H1 (cell line): Measurements from ENCODE around the gene ANO2. TPM values are rescaled to one million over a fixed set of nuclear protein-coding genes. Genes with fewer than 3 reads are reported as not detected.

Experiments
- CTCF ChIA-PET: fragments of 300-600 bp; sonication (Branson Sonifier 250); formaldehyde crosslinking; loops from one replicate; lab custom pipeline; 2021; ENCODE audit not compliant: partially characterized antibody; lab: Charles Lee
- POLR2A ChIA-PET: fragments of 300-600 bp; sonication (Branson Sonifier 250); formaldehyde crosslinking; loops from one replicate; lab custom pipeline; 2021; ENCODE audit warnings: inconsistent platforms; ENCODE audit not compliant: partially characterized antibody; lab: Charles Lee
- DNase-seq, 2 experiments: peaks; one replicate each; pipeline versions ENCODE4 v3.0.0 to v3.0.0-alpha.2; 2010 to 2022; ENCODE audit warnings: low spot score in 2 of 2, low read depth in 1 of 2, mixed read lengths in 1 of 2
- FAIRE-seq: peaks from 2 replicates; lab custom pipeline; 2011; peaks lifted over from hg19 to GRCh38; lab: Jason Lieb, UNC
- H2AFZ ChIP-seq: 2 replicates; pipeline ENCODE4 v1.8.1; 2012; ENCODE audit warnings: low read length, inconsistent platforms
- H2AK5ac ChIP-seq: 2 replicates; pipeline ENCODE4 v1.6.1; 2013; ENCODE audit warnings: low read depth, low read length
- H2BK120ac ChIP-seq: replicated peaks from 2 replicates; pipeline ENCODE3; 2013; ENCODE audit warnings: low read depth, low read length, inconsistent platforms
- H2BK12ac ChIP-seq: 2 replicates; pipeline ENCODE4 v1.6.1; 2013; ENCODE audit warnings: low read depth, low read length
- H2BK15ac ChIP-seq: 2 replicates; pipeline ENCODE4 v1.6.1; 2013; ENCODE audit warnings: low read length
- H2BK20ac ChIP-seq: 2 replicates; pipeline ENCODE4 v1.6.1; 2013; ENCODE audit warnings: low read length
- H2BK5ac ChIP-seq: 2 replicates; pipeline ENCODE4 v1.6.1; 2013; ENCODE audit warnings: low read depth, low read length
- H3K14ac ChIP-seq: 2 replicates; pipeline ENCODE4 v1.6.1; 2013; ENCODE audit warnings: inconsistent platforms; ENCODE audit not compliant: insufficient read length
- H3K18ac ChIP-seq: 2 replicates; pipeline ENCODE4 v1.6.1; 2013; ENCODE audit warnings: low read length; ENCODE audit errors: extremely low read depth
- H3K23ac ChIP-seq: 2 replicates; pipeline ENCODE4 v1.6.1; 2013; ENCODE audit warnings: inconsistent platforms; ENCODE audit not compliant: insufficient read length
- H3K23me2 ChIP-seq: 2 replicates; pipeline ENCODE4 v1.6.1; 2013; ENCODE audit warnings: low read depth, low read length
- H3K27ac ChIP-seq: 2 replicates; pipeline ENCODE4 v1.6.1; 2011; ENCODE audit warnings: low read depth, low read length, inconsistent platforms
- H3K27me3 ChIP-seq, 4 experiments: replicated peaks in 1 of 4; 1 replicate in 1 of 4; 2 replicates in 3 of 4; pipeline versions ENCODE4 v1.6.1 to v1.8.1; 2011 to 2013; ENCODE audit warnings: low read length in 3 of 4, mild to moderate bottlenecking in 3 of 4, inconsistent platforms in 2 of 4, mixed read lengths in 2 of 4, moderate library complexity in 1 of 4; ENCODE audit not compliant: control insufficient read depth in 3 of 4, insufficient read depth in 3 of 4; ENCODE audit errors: extremely low read depth in 1 of 4
- H3K36me3 ChIP-seq, 4 experiments: 2 replicates each; pipeline versions ENCODE4 v1.6.1 to v1.8.1; 2011 to 2013; ENCODE audit warnings: mild to moderate bottlenecking in 4 of 4, low read length in 3 of 4, moderate library complexity in 2 of 4, control low read depth in 1 of 4, inconsistent platforms in 1 of 4; ENCODE audit not compliant: insufficient read depth in 4 of 4, control insufficient read depth in 2 of 4
- H3K4ac ChIP-seq: replicated peaks from 2 replicates; pipeline ENCODE3; 2013; ENCODE audit warnings: low read length, low read depth, mixed read lengths, inconsistent platforms; ENCODE audit not compliant: insufficient read length
- H3K4me1 ChIP-seq, 4 experiments: replicated peaks in 1 of 4; 1 replicate in 1 of 4; 2 replicates in 3 of 4; pipeline versions ENCODE4 v1.6.1 to v1.8.1; 2011 to 2013; ENCODE audit warnings: low read length in 3 of 4, inconsistent platforms in 2 of 4, mixed read lengths in 1 of 4; ENCODE audit not compliant: insufficient read depth in 4 of 4, control insufficient read depth in 3 of 4
- H3K4me2 ChIP-seq, 2 experiments: 2 replicates each; pipeline versions ENCODE4 v1.6.1 to v1.8.1; 2011 to 2013; ENCODE audit warnings: low read depth in 2 of 2, low read length in 2 of 2, control low read depth in 1 of 2, inconsistent platforms in 1 of 2, mild to moderate bottlenecking in 1 of 2; ENCODE audit not compliant: insufficient read depth in 1 of 2
- H3K4me3 ChIP-seq, 4 experiments: fragments of 200-600, 300-600 bp in 1 of 4; sonication (generic), shearing (Covaris generic), sonication (Bioruptor Twin) in 1 of 4; 2 replicates each; pipeline versions ENCODE4 v1.5.1 to v1.8.1; 2011 to 2016; ENCODE audit warnings: low read length in 4 of 4, low read depth in 3 of 4, control low read depth in 2 of 4, inconsistent platforms in 2 of 4, mild to moderate bottlenecking in 2 of 4, mixed read lengths in 1 of 4, moderate library complexity in 1 of 4; ENCODE audit not compliant: insufficient read depth in 2 of 4; ENCODE audit errors: extremely low read depth in 1 of 4
- H3K56ac ChIP-seq: replicated peaks from 2 replicates; pipeline ENCODE3; 2013; ENCODE audit warnings: low read depth, mild to moderate bottlenecking, mixed read lengths, low read length, inconsistent platforms; ENCODE audit not compliant: insufficient read length
- H3K79me1 ChIP-seq: 2 replicates; pipeline ENCODE4 v1.6.1; 2013; ENCODE audit warnings: low read depth, low read length, control low read depth
- H3K79me2 ChIP-seq, 2 experiments: 2 replicates each; pipeline versions ENCODE4 v1.6.1 to v1.8.1; 2012 to 2013; ENCODE audit warnings: low read length in 2 of 2, mild to moderate bottlenecking in 2 of 2, inconsistent platforms in 1 of 2; ENCODE audit not compliant: insufficient read depth in 2 of 2, control insufficient read depth in 1 of 2
- H3K9ac ChIP-seq, 4 experiments: replicated peaks in 1 of 4; 1 replicate in 1 of 4; 2 replicates in 3 of 4; pipeline versions ENCODE4 v1.6.1 to v1.8.1; 2011 to 2013; ENCODE audit warnings: low read depth in 3 of 4, low read length in 3 of 4, control low read depth in 2 of 4, mild to moderate bottlenecking in 2 of 4, moderate library complexity in 2 of 4, inconsistent platforms in 1 of 4; ENCODE audit errors: extremely low read depth in 1 of 4
- H3K9me3 ChIP-seq, 2 experiments: 2 replicates each; pipeline versions ENCODE4 v1.6.1 to v1.8.1; 2012 to 2013; ENCODE audit warnings: mild to moderate bottlenecking in 2 of 2, moderate library complexity in 2 of 2, control low read depth in 1 of 2, inconsistent platforms in 1 of 2, low read depth in 1 of 2, low read length in 1 of 2, mixed read lengths in 1 of 2; ENCODE audit not compliant: insufficient read depth in 2 of 2
- H4K20me1 ChIP-seq, 2 experiments: replicated peaks in 1 of 2; 2 replicates each; pipeline versions ENCODE3 to v1.8.1; 2011 to 2013; ENCODE audit warnings: inconsistent platforms in 2 of 2, low read length in 2 of 2, mild to moderate bottlenecking in 1 of 2; ENCODE audit not compliant: insufficient read depth in 2 of 2, control insufficient read depth in 1 of 2
- H4K5ac ChIP-seq: 2 replicates; pipeline ENCODE4 v1.6.1; 2013; ENCODE audit warnings: low read length, low read depth, mixed read lengths, inconsistent platforms; ENCODE audit not compliant: insufficient read length
- H4K8ac ChIP-seq: 2 replicates; pipeline ENCODE4 v1.8.0; 2013; ENCODE audit warnings: mild to moderate bottlenecking, moderate library complexity, low read length, inconsistent platforms; ENCODE audit not compliant: insufficient read depth; ENCODE audit errors: extremely low read depth
- H4K91ac ChIP-seq: replicated peaks from 2 replicates; pipeline ENCODE3; 2013; ENCODE audit warnings: low read length, mixed read lengths, inconsistent platforms; ENCODE audit not compliant: insufficient read length
- E2F6 ChIP-seq: IDR thresholded peaks from 2 replicates; pipeline ENCODE4 v1.6.1; 2012; ENCODE audit warnings: inconsistent platforms
- FOSL1 ChIP-seq: IDR thresholded peaks from 2 replicates; pipeline ENCODE4 v1.6.1; 2011; ENCODE audit warnings: mild to moderate bottlenecking, low read depth, low read length, moderate library complexity; ENCODE audit not compliant: insufficient read depth
- RXRA ChIP-seq: IDR thresholded peaks from 2 replicates; pipeline ENCODE4 v1.6.1; 2011; ENCODE audit warnings: low read depth, mild to moderate bottlenecking, low read length, moderate library complexity; ENCODE audit not compliant: insufficient read depth
- SP2 ChIP-seq: IDR thresholded peaks from 2 replicates; pipeline ENCODE4 v1.6.1; 2012; ENCODE audit warnings: mild to moderate bottlenecking, low read length, inconsistent platforms
- TCF12 ChIP-seq: IDR thresholded peaks from 2 replicates; pipeline ENCODE4 v1.6.1; 2011; ENCODE audit warnings: low read depth, mild to moderate bottlenecking, low read length
- YY1 ChIP-seq: IDR thresholded peaks from 2 replicates; pipeline ENCODE4 v1.6.1; 2011; ENCODE audit warnings: low read depth, mild to moderate bottlenecking, low read length
- WGBS, 2 experiments: shearing (Covaris generic) in 1 of 2; methylation state at CpG; one replicate each; pipeline versions ENCODE4 v1.1.6 to v1.1.7; 2013 to 2015; ENCODE audit warnings: low lambda C conversion rate in 2 of 2, mixed read lengths in 2 of 2, inconsistent platforms in 1 of 2, low coverage in 1 of 2, missing lambda C conversion rate in 1 of 2; ENCODE audit not compliant: insufficient replicate concordance in 2 of 2, insufficient coverage in 1 of 2, insufficient read length in 1 of 2; ENCODE audit errors: extremely low coverage in 1 of 2, missing lambda C conversion rate in 1 of 2; 5-methylcytosine and 5-hydroxymethylcytosine counted together
- polyA plus RNA-seq, 7 experiments: library from polyadenylated mRNA; depleted of rRNA in 3 of 7; stranded (reverse) in 5 of 7; unstranded in 2 of 7; fragments of >200 nt in 5 of 7; fragments of 200-250 nt in 2 of 7; gene quantifications; 1 replicate in 5 of 7; 2 replicates in 1 of 7; 4 replicates in 1 of 7; pipeline versions ENCODE4 v1.2.1 to v1.2.3, GENCODE V29; 2011 to 2013; ENCODE audit warnings: missing spikeins in 2 of 7, mixed read lengths in 2 of 7
- total RNA-seq: library from RNA; stranded (reverse); fragmentation: NEBNext Ultra II Directional; extraction: Animal tissue kit (Norgen Biotek cat#: 25700); gene quantifications from 2 replicates; pipeline ENCODE4 v1.2.1, GENCODE V29; 2021

ANO2 gene
- total and polyA plus RNA-seq, 2 of the 8 experiments (the other 6 are each of a cell fraction or from before 2014, with no cell fraction given), result 1.9 to 5.5 TPM

GRCh38 chr12:5780536-5780935 is 164.5 kb downstream of the ANO2 start:
- Histone ChIP-seq H3K27me3 (no peaks in the 10 kb centered on the region), H4K91ac (no peak overlapping the region), H2BK5ac (no peak overlapping the region), H3K9ac (no peak overlapping the region), H2BK120ac (no peak overlapping the region), H3K4me3 (no peak overlapping the region), H3K18ac (no peak overlapping the region), H3K27ac (no peak overlapping the region), H4K8ac (no peak overlapping the region), H4K20me1 (no peaks in the 10 kb centered on the region), H2AK5ac (no peak overlapping the region), H3K79me2 (no peaks in the 10 kb centered on the region), H3K4ac (no peak overlapping the region), H2BK12ac (no peak overlapping the region), H3K23me2 (no peaks in the 10 kb centered on the region), H3K9me3 (no peaks in the 10 kb centered on the region), H3K56ac (no peak overlapping the region), H2BK20ac (no peak overlapping the region), H2BK15ac (no peak overlapping the region), H3K23ac (no peak overlapping the region), H3K4me1 (no peaks in the 10 kb centered on the region), H3K14ac (no peak overlapping the region), H3K79me1 (no peaks in the 10 kb centered on the region), H2AFZ (no peak overlapping the region), H4K5ac (no peak overlapping the region), H3K4me2 (no peak overlapping the region), H3K36me3 (no peaks in the 10 kb centered on the region)
- 87% methylated on average over 8 of the region's 8 CpGs; no CpG with 5 or more reads in 1 of the 2 experiments for WGBS, 2 experiments
- ChIA-PET CTCF (interaction anchor here (0.9 to 1.3 kb wide), 3 partner anchors 15 to 37 kb away, joined by 3 to 5 read pairs (median 3); no protein-coding TSS in a partner anchor), POLR2A (no interaction called here)
- peak in 1 of 2 experiments; percentile 10 for DNase-seq
- FAIRE-seq, result no peak
- no peak for TF ChIP-seq TCF12
- TF ChIP-seq E2F6, result no peak
- TF ChIP-seq YY1, result no peak
- no peak for TF ChIP-seq FOSL1
- no peak for TF ChIP-seq SP2
- TF ChIP-seq RXRA, result no peak
